Ovary (tissue), 9 donors: ENCODE results near the gene MAP3K10. TPM values are rescaled to one million over a fixed set of nuclear protein-coding genes. Genes with fewer than 3 reads are reported as not detected.

ENCODE experiments used
- DNase-seq, 5 donors: peaks; one replicate each; pipeline ENCODE4 v3.0.0-alpha.2; 2019 to 2020
- H3K27ac ChIP-seq, 2 donors: fragments of 200-600 bp; one replicate each; pipeline versions ENCODE4 v1.5.1 to v1.8.0; 2019 to 2022
- H3K27me3 ChIP-seq: fragments of 200-600 bp; one replicate; pipeline ENCODE4 v1.8.0; 2022
- H3K36me3 ChIP-seq: fragments of 200-600 bp; sonication (generic); one replicate; pipeline ENCODE4 v1.5.1; 2019
- H3K4me1 ChIP-seq: one replicate; pipeline ENCODE4 v1.8.1; 2013; ENCODE audit warnings: mild to moderate bottlenecking, moderate library complexity; ENCODE audit not compliant: insufficient read depth
- H3K4me3 ChIP-seq: fragments of 200-600 bp; sonication (generic); one replicate; pipeline ENCODE4 v1.5.1; 2017
- H3K9me3 ChIP-seq, 2 donors: fragments of 200-600 bp in 1 of 2; sonication (generic) in 1 of 2; one replicate each; pipeline versions ENCODE4 v1.5.1 to v1.8.1; 2013 to 2019; ENCODE audit warnings: mild to moderate bottlenecking in 1 of 2, moderate library complexity in 1 of 2
- EP300 ChIP-seq: sonication (generic); formaldehyde crosslinking; IDR thresholded peaks from one replicate; pipeline ENCODE4 v1.6.1; 2017; ENCODE audit warnings: antibody characterized with exemption
- POLR2A ChIP-seq: fragments of 450-650 bp; IDR thresholded peaks from one replicate; pipeline ENCODE4 v1.6.1; 2017; ENCODE audit warnings: antibody characterized with exemption, mild to moderate bottlenecking, moderate library complexity
- WGBS, 3 donors: extraction: QIAGEN DNeasy Blood & Tissue Kit in 1 of 3; methylation state at CpG; one replicate each; pipeline versions ENCODE4 v1.1.5 to v1.1.7; 2013 to 2017; 5-methylcytosine and 5-hydroxymethylcytosine counted together
- intact Hi-C, 4 donors: fragments of 100-400 bp; cut with DNase I; formaldehyde crosslinking; loops; one replicate each; pipeline versions ENCODE4 v1.11.0 to v1.15.1; 2022 to 2023
- polyA plus RNA-seq, 2 donors: library from polyadenylated mRNA; stranded (reverse); fragments of 200-250 nt in 1 of 2; fragments of 350-450 nt in 1 of 2; fragmentation: Illumina TruSeq in 1 of 2; extraction: RNeasy Lipid Tissue Mini Kit (QIAGEN cat#74804) in 1 of 2; gene quantifications; one replicate each; pipeline ENCODE4 v1.2.3, GENCODE V29; 2013 to 2014
- total RNA-seq, 7 donors: library from RNA; depleted of rRNA in 2 of 7; stranded (reverse); fragments of >200 nt in 2 of 7; fragmentation: NEBNext Ultra II Directional in 3 of 7; extraction: Animal tissue kit (Norgen Biotek cat#: 25700) in 3 of 7; gene quantifications; one replicate each; pipeline versions ENCODE4 v1.1.0 to v1.2.4, GENCODE V29; 2016 to 2023
- TF ChIP-seq, protein P1 (sequence below), 3 donors: fragments of 450-650 bp in 2 of 3; fragments of 200-600 bp in 1 of 3; IDR thresholded peaks; one replicate each; pipeline versions ENCODE4 v1.5.1 to v1.8.0; 2016 to 2022; ENCODE audit warnings: antibody characterized with exemption in 3 of 3, mild to moderate bottlenecking in 1 of 3
- donor health status: DM: no; HTN: no; CAD: no; lungs with moderate emphysema.
- donor health status: DM: no; HTN: no; CAD: no.
- donor health status: Bipolar disorder and iron deficiency.
- donor health status: DM: yes; HTN: yes; CAD: no.
- donor health status: DM: no; HTN: no; CAD: no.
- donor health status: DM: yes; HTN: yes; CAD: no.

MAP3K10 gene
- total and polyA plus RNA-seq, 9 donors: 1.2 to 26.2 (median 14.6) TPM

DNA sequence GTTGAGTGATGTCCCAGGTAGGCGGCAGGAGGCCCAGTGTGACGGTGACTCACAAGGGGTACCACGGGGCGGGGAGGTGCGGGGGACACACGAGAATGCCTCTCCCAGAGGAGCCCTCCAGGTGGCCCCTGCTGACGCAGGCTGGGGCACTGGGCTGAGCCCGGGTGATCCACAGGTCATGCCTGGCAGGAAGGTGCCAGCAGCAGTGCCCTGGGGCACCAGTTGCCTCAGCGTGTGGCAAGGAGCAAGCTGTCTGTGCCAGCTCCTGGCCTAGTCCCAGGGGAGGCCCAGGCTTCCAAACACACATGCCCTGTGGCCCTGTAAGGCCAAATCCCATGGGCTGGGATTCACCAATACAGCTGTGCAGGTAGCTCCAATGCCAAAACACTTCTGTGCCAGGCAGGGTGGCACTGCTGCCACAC is 65.9 kb downstream of the MAP3K10 start:
- Histone ChIP-seq H3K4me3 (no peak overlapping the region), H3K27ac (no peak overlapping the region), H3K27me3 (no peaks in the 10 kb centered on the region), H3K9me3 (no peaks in the 10 kb centered on the region), H3K36me3 (no peaks in the 10 kb centered on the region), H3K4me1 (no peaks in the 10 kb centered on the region)
- DNase-seq: no peak
- 86 to 88% (median 88%) methylated on average over 9 of the region's 9 CpGs for WGBS, 3 donors
- TF ChIP-seq EP300 (no peak), POLR2A (no peak)
- TF ChIP-seq, protein P1, sequence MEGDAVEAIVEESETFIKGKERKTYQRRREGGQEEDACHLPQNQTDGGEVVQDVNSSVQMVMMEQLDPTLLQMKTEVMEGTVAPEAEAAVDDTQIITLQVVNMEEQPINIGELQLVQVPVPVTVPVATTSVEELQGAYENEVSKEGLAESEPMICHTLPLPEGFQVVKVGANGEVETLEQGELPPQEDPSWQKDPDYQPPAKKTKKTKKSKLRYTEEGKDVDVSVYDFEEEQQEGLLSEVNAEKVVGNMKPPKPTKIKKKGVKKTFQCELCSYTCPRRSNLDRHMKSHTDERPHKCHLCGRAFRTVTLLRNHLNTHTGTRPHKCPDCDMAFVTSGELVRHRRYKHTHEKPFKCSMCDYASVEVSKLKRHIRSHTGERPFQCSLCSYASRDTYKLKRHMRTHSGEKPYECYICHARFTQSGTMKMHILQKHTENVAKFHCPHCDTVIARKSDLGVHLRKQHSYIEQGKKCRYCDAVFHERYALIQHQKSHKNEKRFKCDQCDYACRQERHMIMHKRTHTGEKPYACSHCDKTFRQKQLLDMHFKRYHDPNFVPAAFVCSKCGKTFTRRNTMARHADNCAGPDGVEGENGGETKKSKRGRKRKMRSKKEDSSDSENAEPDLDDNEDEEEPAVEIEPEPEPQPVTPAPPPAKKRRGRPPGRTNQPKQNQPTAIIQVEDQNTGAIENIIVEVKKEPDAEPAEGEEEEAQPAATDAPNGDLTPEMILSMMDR (IDR thresholded peaks at IDR 0.05): no peak
- intact Hi-C loops: no loop called here

DNA sequence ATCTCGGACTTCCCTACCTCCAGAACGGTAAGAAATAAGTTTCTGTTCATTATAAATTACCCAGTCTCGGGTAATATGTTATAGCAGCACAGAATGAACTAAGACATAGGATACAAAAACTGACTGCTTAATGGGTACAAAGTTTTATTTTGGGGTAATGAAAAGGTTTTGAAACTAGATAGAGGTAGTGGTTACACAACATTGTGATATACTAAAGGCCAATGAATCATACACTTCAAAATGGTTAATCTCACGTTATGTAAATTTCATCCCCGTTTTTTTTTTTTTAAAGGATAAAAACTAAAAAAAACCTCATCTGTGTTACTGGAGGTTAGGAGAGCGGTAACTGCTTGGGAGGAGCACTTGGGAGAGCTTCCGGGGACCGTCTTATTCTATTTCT is 70.4 kb downstream of the MAP3K10 start:
- Histone ChIP-seq H3K4me3 (no peak overlapping the region), H3K4me1 (no peaks in the 10 kb centered on the region), H3K36me3 (no peaks in the 10 kb centered on the region), H3K27me3 (no peaks in the 10 kb centered on the region), H3K9me3 (no peaks in the 10 kb centered on the region), H3K27ac (no peak overlapping the region)
- TF ChIP-seq EP300 (no peak), POLR2A (no peak)
- TF ChIP-seq, protein P1 (IDR thresholded peaks at IDR 0.05): no peak
- no peak for DNase-seq
- WGBS, 3 donors: 73 to 81% (median 78%) methylated on average over 8 of the region's 8 CpGs
- intact Hi-C loops: no loop called here

DNA sequence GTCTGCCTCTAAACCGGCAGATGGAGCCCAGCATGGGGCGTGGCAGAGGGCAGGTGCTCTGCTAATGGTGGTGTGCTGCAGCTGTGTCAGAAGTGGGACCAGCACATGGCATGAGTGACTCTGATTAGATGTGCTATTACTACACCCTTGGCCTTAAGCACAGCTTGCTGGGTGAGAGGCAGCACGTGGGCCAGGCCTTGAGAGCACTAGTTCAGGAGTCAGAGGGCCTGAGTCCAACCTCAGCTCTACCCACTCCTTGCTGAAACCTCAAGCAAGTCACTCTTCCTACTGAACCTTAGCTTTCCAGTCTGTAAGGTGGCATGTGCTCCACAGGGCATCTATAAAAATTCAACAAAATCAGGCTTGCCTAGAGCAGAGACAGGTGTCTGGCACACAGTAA is 71.2 kb downstream of the MAP3K10 start:
- DNase-seq: no peak
- Histone ChIP-seq H3K27ac (no peak overlapping the region), H3K9me3 (no peaks in the 10 kb centered on the region), H3K36me3 (no peaks in the 10 kb centered on the region), H3K27me3 (no peaks in the 10 kb centered on the region), H3K4me1 (no peaks in the 10 kb centered on the region), H3K4me3 (no peak overlapping the region)
- intact Hi-C loops: no loop called here
- TF ChIP-seq POLR2A (no peak), EP300 (no peak)
- TF ChIP-seq, protein P1 (IDR thresholded peaks at IDR 0.05): no peak
- 88 to 93% (median 89%) methylated on average over 3 of the region's 3 CpGs for WGBS, 3 donors

DNA sequence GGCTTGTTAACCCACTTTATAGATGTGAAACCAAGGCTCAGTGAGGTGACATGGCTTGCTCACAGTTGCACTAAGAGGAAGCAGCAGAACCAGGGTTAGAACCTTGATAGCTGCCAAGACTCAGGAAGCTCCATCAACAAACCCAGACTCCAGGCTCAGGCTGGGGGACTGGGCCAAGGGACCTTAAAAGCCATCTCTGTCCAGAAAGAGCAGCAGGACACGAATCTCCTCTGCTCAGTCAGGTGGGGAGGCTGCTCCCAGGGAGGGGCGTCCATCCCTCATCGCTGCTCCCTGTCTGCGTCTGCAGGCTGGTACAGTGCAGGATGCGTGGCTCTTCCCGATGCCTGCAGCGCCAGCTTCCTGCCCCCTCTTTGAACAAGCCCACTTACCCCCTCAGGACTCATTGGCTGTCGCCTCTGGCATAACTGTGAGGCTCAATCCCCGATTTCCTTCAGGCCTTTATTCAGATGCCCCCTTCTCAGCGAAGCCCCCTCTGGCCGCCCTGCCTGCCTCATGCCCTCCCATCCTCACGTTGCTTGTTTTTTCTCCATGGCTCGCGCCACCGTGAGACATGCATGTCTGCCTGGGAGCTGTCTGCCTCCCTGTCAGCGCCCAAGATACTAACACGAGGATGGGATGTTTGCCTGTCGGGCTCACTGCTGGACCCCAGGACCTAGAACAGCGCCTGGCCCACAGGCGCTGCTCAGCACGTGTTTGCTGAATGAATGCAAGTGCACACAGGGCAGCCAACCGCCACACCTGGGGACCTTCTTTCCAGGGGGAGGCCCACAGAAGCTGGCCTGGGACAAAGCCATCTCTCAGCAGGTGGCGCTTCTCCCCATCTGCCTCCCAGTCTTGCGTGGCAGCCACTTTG is 72.5 kb downstream of the MAP3K10 start:
- no peaks in the 10 kb centered on the region for H3K27me3 ChIP-seq
- H3K9me3 ChIP-seq: no peaks in the 10 kb centered on the region
- no peak overlapping the region for H3K27ac ChIP-seq
- no peak overlapping the region for H3K4me3 ChIP-seq
- WGBS, 3 donors: 85 to 89% (median 88%) methylated on average over 24 of the region's 24 CpGs
- no peaks in the 10 kb centered on the region for H3K36me3 ChIP-seq
- peaks cover 7% of the 10 kb centered on the region for H3K4me1 ChIP-seq
- TF ChIP-seq, protein P1 (IDR thresholded peaks at IDR 0.05): no peak
- TF ChIP-seq POLR2A (no peak), EP300 (no peak)
- DNase-seq: no peak
- intact Hi-C loops: no loop called here
